Panc1 (cell line): ENCODE data around the gene ASB4. TPM values are rescaled to one million over a fixed set of nuclear protein-coding genes. Genes with fewer than 3 reads are reported as not detected.

Experiments used
- ATAC-seq: fragments of 200-7000 bp; cut with Tn5 transposase; 2 replicates; pipeline ENCODE4 v1.9.1; 2020; ENCODE audit warnings: mild to moderate bottlenecking, moderate library complexity
- BruUV-seq: library from RNA; stranded (reverse); fragments of 400-500 nt; replicated peaks from 2 replicates; lab custom pipeline; 2021; lab: Mats Ljungman, UMichigan
- CTCF ChIA-PET: fragments of 300-600 bp; sonication (Branson Sonifier 250); formaldehyde crosslinking; loops from one replicate; lab custom pipeline; 2022; ENCODE audit warnings: antibody characterized with exemption; lab: Charles Lee
- POLR2A ChIA-PET: fragments of 300-600 bp; sonication (Branson Sonifier 250); formaldehyde crosslinking; loops from one replicate; lab custom pipeline; 2022; ENCODE audit warnings: antibody characterized with exemption; lab: Charles Lee
- DNase-seq: peaks from one replicate; pipeline ENCODE4 v3.0.0-alpha.2; 2010; ENCODE audit warnings: low read depth, low spot score
- H3K27ac ChIP-seq: 2 replicates; pipeline ENCODE4 v1.5.1; 2011; ENCODE audit warnings: mild to moderate bottlenecking, low read length, inconsistent platforms
- H3K27me3 ChIP-seq: fragments of 200-500 bp; sonication (Bioruptor generic); 2 replicates; pipeline ENCODE4 v1.6.0; 2014; ENCODE audit warnings: low read length, inconsistent platforms; ENCODE audit not compliant: control insufficient read depth, insufficient read depth
- H3K36me3 ChIP-seq: fragments of 200-500 bp; sonication (Bioruptor generic); 2 replicates; pipeline ENCODE4 v1.5.1; 2014; ENCODE audit warnings: inconsistent platforms, mild to moderate bottlenecking, low read length, moderate library complexity; ENCODE audit not compliant: control insufficient read depth, insufficient read depth
- H3K4me1 ChIP-seq: 2 replicates; pipeline ENCODE4 v1.5.1; 2011; ENCODE audit warnings: inconsistent platforms, mild to moderate bottlenecking, low read length, moderate library complexity; ENCODE audit not compliant: control insufficient read depth, insufficient read depth
- H3K4me3 ChIP-seq, 2 experiments: 2 replicates each; pipeline ENCODE4 v1.5.1; 2011 to 2012; ENCODE audit warnings: low read depth in 2 of 2, low read length in 2 of 2, mild to moderate bottlenecking in 2 of 2, inconsistent platforms in 1 of 2, moderate library complexity in 1 of 2
- H3K9me3 ChIP-seq: fragments of 200-500 bp; sonication (Bioruptor generic); 2 replicates; pipeline ENCODE4 v1.5.1; 2014; ENCODE audit warnings: low read depth, mild to moderate bottlenecking, inconsistent platforms, low read length, moderate library complexity; ENCODE audit not compliant: control insufficient read depth, insufficient read depth
- POLR2AphosphoS5 ChIP-seq: IDR thresholded peaks from 2 replicates; pipeline ENCODE4 v1.6.1; 2012; ENCODE audit warnings: mild to moderate bottlenecking, low read depth, low read length, moderate library complexity
- REST ChIP-seq, 2 experiments: IDR thresholded peaks; 2 replicates each; pipeline ENCODE4 v1.6.1; 2011 to 2012; ENCODE audit warnings: low read depth in 2 of 2, control low read depth in 1 of 2, low read length in 1 of 2, mild to moderate bottlenecking in 1 of 2, moderate library complexity in 1 of 2; ENCODE audit not compliant: insufficient read depth in 1 of 2
- SIN3A ChIP-seq: IDR thresholded peaks from 2 replicates; pipeline ENCODE4 v1.6.1; 2012; ENCODE audit warnings: low read depth, mild to moderate bottlenecking, low read length, moderate library complexity, borderline replicate concordance; ENCODE audit not compliant: insufficient read depth
- TCF7L2 ChIP-seq: IDR thresholded peaks from 2 replicates; pipeline ENCODE4 v1.6.1; 2011; ENCODE audit warnings: mild to moderate bottlenecking, low read depth, low read length, inconsistent platforms
- in situ Hi-C: cut with HindIII; loops from 2 replicates; pipeline ENCODE4 v1.10.0; 2016; ENCODE audit warnings: low sequenced_read_pairs, low pct_unique_long_range_greater_than_20kb
- intact Hi-C: fragments of 100-400 bp; cut with micrococcal nuclease; formaldehyde crosslinking; loops from one replicate; pipeline ENCODE4 v1.10.0; 2022; ENCODE audit not compliant: unreplicated experiment
- total RNA-seq: library from RNA; stranded (reverse); gene quantifications from one replicate; pipeline ENCODE4 v1.2.1, GENCODE V29; 2021; ENCODE audit not compliant: unreplicated experiment
- TF ChIP-seq, protein P1 (sequence below): fragments of 450-650 bp; IDR thresholded peaks from 2 replicates; pipeline ENCODE4 v1.5.1; 2017; ENCODE audit warnings: mild to moderate bottlenecking

Gene ASB4
- total RNA-seq, 1 experiment from 2014 or later: 0.15 TPM

DNA sequence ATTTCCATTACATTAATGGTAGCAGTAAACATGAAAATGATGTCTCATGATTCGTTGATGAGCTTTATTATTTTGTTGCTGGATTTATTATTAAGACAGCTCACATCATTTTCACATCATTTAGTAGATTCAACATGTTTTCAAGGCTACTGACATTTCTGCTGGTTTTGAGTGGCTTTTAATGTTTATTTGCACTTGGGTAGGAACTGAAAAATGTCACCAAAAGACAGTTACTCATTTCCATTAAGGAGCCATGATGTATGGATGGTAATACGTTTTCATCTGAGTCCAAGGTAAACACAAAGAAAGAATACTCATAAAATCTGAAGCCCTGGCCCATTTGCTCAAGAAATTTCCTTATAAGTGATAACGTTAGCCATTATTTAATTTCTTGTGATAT is 95.7 kb downstream of the ASB4 start:
- in situ Hi-C loops: no loop called here
- H3K27ac ChIP-seq: no peak overlapping the region
- no peaks in the 10 kb centered on the region for H3K27me3 ChIP-seq
- TF ChIP-seq TCF7L2: no peak
- no peak for TF ChIP-seq SIN3A
- TF ChIP-seq, protein P1, sequence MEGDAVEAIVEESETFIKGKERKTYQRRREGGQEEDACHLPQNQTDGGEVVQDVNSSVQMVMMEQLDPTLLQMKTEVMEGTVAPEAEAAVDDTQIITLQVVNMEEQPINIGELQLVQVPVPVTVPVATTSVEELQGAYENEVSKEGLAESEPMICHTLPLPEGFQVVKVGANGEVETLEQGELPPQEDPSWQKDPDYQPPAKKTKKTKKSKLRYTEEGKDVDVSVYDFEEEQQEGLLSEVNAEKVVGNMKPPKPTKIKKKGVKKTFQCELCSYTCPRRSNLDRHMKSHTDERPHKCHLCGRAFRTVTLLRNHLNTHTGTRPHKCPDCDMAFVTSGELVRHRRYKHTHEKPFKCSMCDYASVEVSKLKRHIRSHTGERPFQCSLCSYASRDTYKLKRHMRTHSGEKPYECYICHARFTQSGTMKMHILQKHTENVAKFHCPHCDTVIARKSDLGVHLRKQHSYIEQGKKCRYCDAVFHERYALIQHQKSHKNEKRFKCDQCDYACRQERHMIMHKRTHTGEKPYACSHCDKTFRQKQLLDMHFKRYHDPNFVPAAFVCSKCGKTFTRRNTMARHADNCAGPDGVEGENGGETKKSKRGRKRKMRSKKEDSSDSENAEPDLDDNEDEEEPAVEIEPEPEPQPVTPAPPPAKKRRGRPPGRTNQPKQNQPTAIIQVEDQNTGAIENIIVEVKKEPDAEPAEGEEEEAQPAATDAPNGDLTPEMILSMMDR: no peak
- TF ChIP-seq REST (IDR thresholded peaks at IDR 0.05; ENCODE audit: insufficient read depth in 1 of 2, low read depth in 2 of 2, low read length in 1 of 2): no peak
- TF ChIP-seq POLR2AphosphoS5: no peak
- ChIA-PET CTCF (no interaction called here), POLR2A (no interaction called here)
- H3K9me3 ChIP-seq: no peaks in the 10 kb centered on the region
- DNase-seq (no peak), ATAC-seq (no peak)
- no peaks in the 10 kb centered on the region for H3K36me3 ChIP-seq
- BruUV-seq: no TSS peak
- intact Hi-C loops: no loop called here
- H3K4me1 ChIP-seq: no peaks in the 10 kb centered on the region
- no peak overlapping the region for H3K4me3 ChIP-seq

DNA sequence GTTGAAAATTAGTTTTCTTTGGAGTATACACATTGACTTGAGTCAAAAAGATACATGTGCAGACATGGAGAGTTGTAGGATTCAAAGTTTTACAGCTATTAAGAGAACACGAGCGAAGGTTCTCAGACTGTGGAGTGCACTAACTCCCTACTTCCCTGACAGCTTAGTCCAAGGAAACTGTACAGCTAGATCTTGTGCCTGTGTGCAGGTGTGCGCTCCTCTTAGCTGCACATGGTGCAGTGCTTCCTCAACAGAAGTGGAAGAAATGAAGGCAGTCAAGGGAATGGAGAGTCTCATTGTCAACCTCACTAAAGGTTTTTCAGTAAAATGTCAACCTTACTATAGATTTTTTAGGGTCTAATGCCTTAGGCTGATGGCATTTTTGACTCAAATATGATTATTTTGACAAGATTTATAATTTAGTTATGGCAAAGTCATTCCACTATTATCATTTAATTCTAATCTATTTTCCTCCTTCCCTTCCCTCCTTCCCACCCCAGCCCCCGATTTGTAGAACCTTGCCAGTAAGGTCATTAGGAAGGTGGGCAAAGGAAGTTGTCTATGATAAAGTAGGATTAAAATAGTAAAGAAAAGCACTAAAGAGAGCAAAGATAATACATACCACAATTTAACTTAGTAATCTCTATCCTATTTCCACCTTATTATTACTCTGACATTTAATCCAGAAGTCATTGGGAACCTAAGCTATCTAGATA is 97.0 kb downstream of the ASB4 start:
- intact Hi-C loops (no loop called here), in situ Hi-C loops (no loop called here)
- no peak overlapping the region for H3K4me3 ChIP-seq
- no peaks in the 10 kb centered on the region for H3K4me1 ChIP-seq
- POLR2A ChIA-PET: no interaction called here
- H3K27me3 ChIP-seq: no peaks in the 10 kb centered on the region
- H3K27ac ChIP-seq: no peak overlapping the region
- DNase-seq (no peak), ATAC-seq (no peak)
- CTCF ChIA-PET: no interaction called here
- no peaks in the 10 kb centered on the region for H3K9me3 ChIP-seq
- H3K36me3 ChIP-seq: no peaks in the 10 kb centered on the region
- TF ChIP-seq POLR2AphosphoS5: no peak
- no peak for TF ChIP-seq TCF7L2
- no peak for TF ChIP-seq REST (IDR thresholded peaks at IDR 0.05; ENCODE audit: insufficient read depth in 1 of 2, low read depth in 2 of 2, low read length in 1 of 2)
- no peak for TF ChIP-seq SIN3A
- TF ChIP-seq, protein P1: no peak
- no TSS peak for BruUV-seq
